ENCODE measurements around the gene ANKDD1B.

DNA sequence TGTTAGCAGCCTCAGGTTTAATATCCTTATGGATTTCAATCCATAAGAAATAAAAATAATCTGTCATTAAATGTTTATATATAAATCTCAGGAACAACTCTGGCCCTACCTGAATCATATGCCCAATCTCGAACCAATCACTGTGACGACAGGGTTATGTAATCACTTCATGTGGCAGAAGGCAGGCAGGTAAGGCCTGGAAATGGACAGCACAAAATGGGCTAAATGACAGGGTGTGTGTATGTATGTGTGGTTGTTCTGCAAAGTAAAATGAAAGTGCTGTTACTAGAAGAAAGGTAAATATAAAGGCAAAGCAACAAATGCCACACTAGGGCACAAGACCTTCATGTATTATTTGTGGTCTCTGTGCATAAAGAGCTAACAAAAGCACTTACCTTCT lies 19.6 kb downstream of the ANKDD1B start:
- TF ChIP-seq, protein P1, sequence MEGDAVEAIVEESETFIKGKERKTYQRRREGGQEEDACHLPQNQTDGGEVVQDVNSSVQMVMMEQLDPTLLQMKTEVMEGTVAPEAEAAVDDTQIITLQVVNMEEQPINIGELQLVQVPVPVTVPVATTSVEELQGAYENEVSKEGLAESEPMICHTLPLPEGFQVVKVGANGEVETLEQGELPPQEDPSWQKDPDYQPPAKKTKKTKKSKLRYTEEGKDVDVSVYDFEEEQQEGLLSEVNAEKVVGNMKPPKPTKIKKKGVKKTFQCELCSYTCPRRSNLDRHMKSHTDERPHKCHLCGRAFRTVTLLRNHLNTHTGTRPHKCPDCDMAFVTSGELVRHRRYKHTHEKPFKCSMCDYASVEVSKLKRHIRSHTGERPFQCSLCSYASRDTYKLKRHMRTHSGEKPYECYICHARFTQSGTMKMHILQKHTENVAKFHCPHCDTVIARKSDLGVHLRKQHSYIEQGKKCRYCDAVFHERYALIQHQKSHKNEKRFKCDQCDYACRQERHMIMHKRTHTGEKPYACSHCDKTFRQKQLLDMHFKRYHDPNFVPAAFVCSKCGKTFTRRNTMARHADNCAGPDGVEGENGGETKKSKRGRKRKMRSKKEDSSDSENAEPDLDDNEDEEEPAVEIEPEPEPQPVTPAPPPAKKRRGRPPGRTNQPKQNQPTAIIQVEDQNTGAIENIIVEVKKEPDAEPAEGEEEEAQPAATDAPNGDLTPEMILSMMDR (IDR thresholded peaks at IDR 0.05), result no peak
- no peak for TF ChIP-seq POLR2AphosphoS5 (IDR thresholded peaks at IDR 0.05; ENCODE audit: low read depth, low read length)
- no peak for TF ChIP-seq TCF7L2 (IDR thresholded peaks at IDR 0.05; ENCODE audit: low read depth, low read length)

All from Panc1 (cell line).